ENCODE measurements around the gene ARHGAP21. TPM values are rescaled to one million over a fixed set of nuclear protein-coding genes. Genes with fewer than 3 reads are reported as not detected.

The ARHGAP21 gene
- polyA plus RNA-seq, 2 of the 4 experiments (the other 2 are of a cell fraction) = 30.5 to 84.4 TPM

GRCh38 chr10:24545585-24545984, 178.1 kb downstream of the ARHGAP21 start:
- ChIA-PET POLR2A (no interaction called here), CTCF (interaction anchor here (0.6 to 1.4 kb wide), 2 partner anchors 21 to 536 kb away, joined by 3 read pairs; no protein-coding TSS in a partner anchor)

GRCh38 chr10:24544776-24545175, 178.9 kb downstream of the ARHGAP21 start:
- POLR2A ChIA-PET = no interaction called here
- Histone ChIP-seq H3K4me1 (no peaks in the 10 kb centered on the region), H3K27ac (no peak overlapping the region), H3K9me3 (no peaks in the 10 kb centered on the region), H3K4me2 (no peak overlapping the region), H3K4me3 (no peak overlapping the region)
- TF ChIP-seq MYC (IDR thresholded peaks at IDR 0.05; ENCODE audit: borderline replicate concordance, low read length) (no peak), ELK1 (IDR thresholded peaks at IDR 0.05; ENCODE audit: low read depth, low read length) (no peak), EHMT2 (IDR thresholded peaks at IDR 0.05; ENCODE audit: low read depth) (no peak), JUN (IDR thresholded peaks at IDR 0.05) (no peak), JUNB (IDR thresholded peaks at IDR 0.05) (no peak), CBX8 (IDR thresholded peaks at IDR 0.05) (no peak), SREBF2 (IDR thresholded peaks at IDR 0.05) (no peak), HOXB5 (CRISPR knock-in tag; IDR thresholded peaks at IDR 0.05) (no peak), ESRRA (IDR thresholded peaks at IDR 0.05; ENCODE audit: borderline replicate concordance, low read length) (no peak), KDM5A (IDR thresholded peaks at IDR 0.05) (no peak), EHF (CRISPR knock-in tag; IDR thresholded peaks at IDR 0.05) (no peak), RFX5 (IDR thresholded peaks at IDR 0.05) (no peak), ZSCAN20 (CRISPR knock-in tag; IDR thresholded peaks at IDR 0.05) (no peak), ZNF302 (CRISPR knock-in tag; IDR thresholded peaks at IDR 0.05) (no peak), PHF8 (IDR thresholded peaks at IDR 0.05; ENCODE audit: borderline replicate concordance, low read depth) (no peak), ZC3H11A (IDR thresholded peaks at IDR 0.05) (no peak), FOSL2 (IDR thresholded peaks at IDR 0.05) (no peak), FOSL2 (CRISPR knock-in tag; IDR thresholded peaks at IDR 0.05) (no peak), POLR2A (IDR thresholded peaks at IDR 0.05; ENCODE audit: low read length) (no peak)
- no peak for FAIRE-seq
- CTCF ChIA-PET = interaction anchor here (0.9 to 1.1 kb wide), 2 partner anchors 8 to 25 kb away, joined by 3 to 4 read pairs; no protein-coding TSS in a partner anchor
- WGBS (ENCODE audit: missing lambda C conversion rate) = 87% methylated on average over 10 of the region's 10 CpGs
- ATAC-seq = no peak
- DNase-seq (ENCODE audit: low read depth in 1 of 2, low spot score in 1 of 2) = no peak

More at GRCh38 chr10:24545585-24545984, 178.1 kb downstream of the ARHGAP21 start:
- no peaks in the 10 kb centered on the region for H3K4me1 ChIP-seq
- DNase-seq (ENCODE audit: low read depth in 1 of 2, low spot score in 1 of 2) = no peak
- no peak for TF ChIP-seq E2F6 (IDR thresholded peaks at IDR 0.05; ENCODE audit: borderline replicate concordance, low read depth)
- no peak for TF ChIP-seq NR3C1 (IDR thresholded peaks at IDR 0.05)
- TF ChIP-seq ZC3H11A (IDR thresholded peaks at IDR 0.05) = no peak
- TF ChIP-seq HOXA7 (CRISPR knock-in tag; IDR thresholded peaks at IDR 0.05) = no peak
- TF ChIP-seq CBX2 (IDR thresholded peaks at IDR 0.05; ENCODE audit: borderline replicate concordance, low read depth) = no peak
- TF ChIP-seq FOSB (CRISPR knock-in tag; IDR thresholded peaks at IDR 0.05) = no peak
- no peak for TF ChIP-seq HEYL (CRISPR knock-in tag; IDR thresholded peaks at IDR 0.05)
- no peak for TF ChIP-seq CHD2 (IDR thresholded peaks at IDR 0.05; ENCODE audit: low read length, partially characterized antibody)
- TF ChIP-seq POLR2AphosphoS2 (conservative IDR thresholded peaks at IDR 0.05; ENCODE audit: low read length) = no peak
- no peak for TF ChIP-seq NPAS2 (CRISPR knock-in tag; IDR thresholded peaks at IDR 0.05; ENCODE audit: borderline replicate concordance)
- TF ChIP-seq HOXB5 (CRISPR knock-in tag; IDR thresholded peaks at IDR 0.05) = no peak
- TF ChIP-seq CEBPB (IDR thresholded peaks at IDR 0.05) = no peak
- TF ChIP-seq RFX5 (IDR thresholded peaks at IDR 0.05) = no peak
- H3K4me2 ChIP-seq = no peak overlapping the region
- no peak for ATAC-seq
- H3K9me3 ChIP-seq = no peaks in the 10 kb centered on the region
- WGBS (ENCODE audit: missing lambda C conversion rate) = 91% methylated on average over 3 of the region's 3 CpGs
- no peak overlapping the region for H3K27ac ChIP-seq
- FAIRE-seq = no peak
- no peak overlapping the region for H3K4me3 ChIP-seq

Data from A549 (cell line).